ENCODE results near the gene SMG5.

GRCh38 chr1:156245451-156246232 lies 37.0 kb downstream of the SMG5 start:
- no peak for TF ChIP-seq PBX3 (IDR thresholded peaks at IDR 0.05)
- TF ChIP-seq EZH2phosphoT487 (IDR thresholded peaks at IDR 0.05; ENCODE audit: borderline replicate concordance, low read depth): no peak
- no peak for TF ChIP-seq CTCF (IDR thresholded peaks at IDR 0.05)
- no peak for TF ChIP-seq ZBTB33 (IDR thresholded peaks at IDR 0.05; ENCODE audit: borderline replicate concordance, low read depth)
- TF ChIP-seq EP300 (IDR thresholded peaks at IDR 0.05; ENCODE audit: borderline replicate concordance in 1 of 2, low read depth in 1 of 2, low read length in 1 of 2): no peak
- no peak for TF ChIP-seq SMC3 (IDR thresholded peaks at IDR 0.05; ENCODE audit: low read depth, low read length)
- no peak for TF ChIP-seq MEF2A (IDR thresholded peaks at IDR 0.05; ENCODE audit: borderline replicate concordance, low read depth)
- TF ChIP-seq GATA2 (CRISPR knock-in tag; IDR thresholded peaks at IDR 0.05): no peak
- no peak for TF ChIP-seq CHD2 (IDR thresholded peaks at IDR 0.05; ENCODE audit: low read length, partially characterized antibody)
- no peak for TF ChIP-seq POLR2AphosphoS5 (IDR thresholded peaks at IDR 0.05; ENCODE audit: low read depth, low read length)

All from SK-N-SH (cell line).